LoVo (cell line): Measurements from ENCODE around the gene TMPRSS9.

ENCODE experiments used
- DNase-seq: peaks from one replicate; pipeline ENCODE4 v3.0.0-alpha.2; 2016; ENCODE audit warnings: low spot score

Gene TMPRSS9

DNA sequence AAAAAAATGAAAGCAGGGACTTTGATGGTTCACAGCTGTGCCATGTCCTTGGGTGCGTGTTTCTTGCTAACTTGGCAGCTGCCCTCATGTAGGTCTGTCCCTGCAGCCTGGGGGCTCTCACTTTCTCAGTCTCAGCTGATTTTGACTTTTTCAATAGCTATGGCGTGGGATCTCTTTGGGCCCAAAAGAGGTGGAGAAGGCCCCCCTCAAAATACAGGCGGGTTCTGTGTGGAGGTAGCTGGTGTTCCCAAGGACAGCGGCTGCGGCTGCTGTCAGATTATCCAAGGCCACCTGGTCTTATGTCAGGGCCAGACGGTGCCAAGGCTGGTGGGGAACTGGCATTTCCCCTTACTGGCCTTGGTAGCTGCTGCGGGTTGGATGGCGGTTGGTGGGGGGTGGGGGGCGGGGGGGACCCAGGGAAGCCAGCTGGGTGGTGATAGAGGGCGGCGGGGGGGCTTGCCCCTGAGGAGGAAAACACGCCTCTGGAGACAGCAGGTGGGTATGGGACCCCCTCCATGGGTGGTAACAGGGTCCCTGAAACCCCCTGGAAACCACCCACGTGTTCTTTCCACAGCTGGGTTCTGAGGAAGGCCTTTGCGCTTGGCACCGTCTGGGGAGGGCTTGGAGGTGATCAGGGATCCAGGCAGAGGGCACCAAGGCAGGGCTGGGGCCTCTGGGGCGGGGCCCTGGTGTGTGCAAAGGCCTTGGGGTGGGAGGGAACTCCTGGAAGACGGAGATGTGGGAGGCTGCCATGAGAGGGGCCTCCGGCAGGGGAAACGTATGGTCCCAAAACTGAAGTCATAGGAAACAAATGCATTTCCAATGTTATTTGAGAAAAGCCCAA lies 63.2 kb downstream of the TMPRSS9 start:
- DNase-seq: no peak

DNA sequence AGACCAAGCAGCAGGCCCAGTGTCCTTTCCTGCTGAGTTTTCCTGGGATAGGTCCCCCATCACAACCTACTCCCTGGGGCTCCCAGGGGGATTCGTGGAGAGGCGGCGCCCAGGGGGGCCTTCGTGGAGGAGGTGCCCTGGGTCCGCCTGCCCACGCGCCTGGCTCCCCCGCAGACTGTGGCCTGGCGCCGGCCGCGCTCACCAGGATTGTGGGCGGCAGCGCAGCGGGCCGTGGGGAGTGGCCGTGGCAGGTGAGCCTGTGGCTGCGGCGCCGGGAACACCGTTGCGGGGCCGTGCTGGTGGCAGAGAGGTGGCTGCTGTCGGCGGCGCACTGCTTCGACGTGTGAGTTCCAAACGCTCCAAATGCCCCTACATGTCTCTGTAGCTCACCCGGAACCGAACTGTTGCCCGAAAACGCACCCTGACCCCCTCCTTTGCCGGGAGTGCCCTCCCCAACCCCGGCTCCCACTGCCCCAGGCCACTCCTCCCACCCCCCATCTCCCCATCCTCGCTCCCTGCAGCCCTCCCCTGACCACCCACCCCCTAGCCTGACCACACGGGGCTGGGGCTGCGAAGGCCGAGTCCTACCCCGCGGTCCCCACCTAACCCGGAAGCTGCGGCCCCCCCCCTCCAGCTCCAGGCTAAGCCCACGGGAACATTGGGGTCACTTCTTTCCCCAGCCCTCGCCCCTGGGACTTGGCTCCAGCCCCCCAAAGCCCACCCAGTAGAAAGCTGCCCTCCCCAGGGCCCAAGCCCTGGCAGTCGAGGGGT lies 64.0 kb downstream of the TMPRSS9 start:
- no peak for DNase-seq

DNA sequence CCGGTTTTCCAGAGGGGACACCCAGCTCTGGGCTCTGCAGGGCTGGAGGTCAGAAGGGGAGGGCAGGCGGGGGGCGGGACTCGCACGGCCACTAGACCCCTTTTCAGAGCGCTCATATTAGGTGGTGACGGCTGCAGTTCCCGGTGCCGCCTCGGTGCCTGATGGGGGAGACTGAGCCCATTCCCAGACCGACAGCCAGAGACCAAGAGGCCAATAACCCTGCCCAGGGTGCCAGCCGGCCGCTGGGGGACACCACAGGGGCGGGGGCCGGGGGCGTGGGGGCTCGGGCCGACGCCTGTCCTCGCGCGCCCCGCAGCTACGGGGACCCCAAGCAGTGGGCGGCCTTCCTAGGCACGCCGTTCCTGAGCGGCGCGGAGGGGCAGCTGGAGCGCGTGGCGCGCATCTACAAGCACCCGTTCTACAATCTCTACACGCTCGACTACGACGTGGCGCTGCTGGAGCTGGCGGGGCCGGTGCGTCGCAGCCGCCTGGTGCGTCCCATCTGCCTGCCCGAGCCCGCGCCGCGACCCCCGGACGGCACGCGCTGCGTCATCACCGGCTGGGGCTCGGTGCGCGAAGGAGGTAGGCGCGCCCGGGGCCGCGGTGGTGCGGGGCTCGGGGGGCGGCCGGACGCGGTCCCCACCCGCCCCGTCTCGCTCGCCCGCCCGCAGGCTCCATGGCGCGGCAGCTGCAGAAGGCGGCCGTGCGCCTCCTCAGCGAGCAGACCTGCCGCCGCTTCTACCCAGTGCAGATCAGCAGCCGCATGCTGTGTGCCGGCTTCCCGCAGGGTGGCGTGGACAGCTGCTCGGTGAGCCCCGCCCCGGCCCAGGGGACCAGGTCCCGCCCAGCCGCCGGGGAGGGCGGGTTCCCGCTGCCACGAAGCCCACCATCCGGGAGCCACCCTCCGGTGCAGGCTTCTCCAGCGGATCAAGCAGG lies 64.9 kb downstream of the TMPRSS9 start:
- DNase-seq: no peak

DNA sequence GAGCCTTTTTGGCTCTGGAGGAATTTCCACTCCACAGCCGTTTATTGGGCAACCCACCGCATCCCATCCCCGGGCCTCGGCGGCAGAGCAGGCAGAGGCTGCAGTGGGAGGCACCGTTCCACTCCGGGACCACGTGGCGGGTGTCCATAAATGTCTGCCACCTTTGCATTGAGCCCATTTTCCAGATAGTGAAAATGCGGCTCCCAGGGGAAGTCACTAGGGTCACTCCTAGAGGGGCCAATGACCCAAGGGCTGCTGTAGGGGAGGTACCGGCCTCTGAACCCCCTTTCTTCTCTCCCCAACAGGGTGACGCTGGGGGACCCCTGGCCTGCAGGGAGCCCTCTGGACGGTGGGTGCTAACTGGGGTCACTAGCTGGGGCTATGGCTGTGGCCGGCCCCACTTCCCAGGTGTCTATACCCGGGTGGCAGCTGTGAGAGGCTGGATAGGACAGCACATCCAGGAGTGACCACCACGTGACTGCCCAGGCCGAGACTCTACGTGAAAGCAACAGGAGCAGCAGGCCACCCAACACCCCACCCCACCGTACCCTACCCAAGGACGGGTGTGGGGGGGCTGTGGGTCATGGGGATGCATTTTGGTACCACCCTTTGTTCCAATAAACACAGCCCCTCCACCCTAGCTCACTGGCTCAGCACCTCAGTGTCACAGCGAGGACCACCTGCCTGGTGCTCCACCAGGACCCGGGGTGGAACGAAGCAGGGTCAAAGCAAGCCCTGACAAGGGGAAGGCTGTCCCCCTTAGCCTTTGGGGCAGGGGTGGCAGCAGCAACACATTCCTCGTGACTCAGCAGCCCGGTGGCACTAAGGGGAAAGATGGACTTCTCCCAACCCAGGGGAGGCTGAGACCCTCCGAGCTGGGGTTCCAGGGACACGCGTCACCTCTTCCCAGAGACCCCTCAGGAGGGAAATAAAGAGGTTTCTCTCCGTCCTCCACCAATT lies 65.8 kb downstream of the TMPRSS9 start:
- DNase-seq: no peak

DNA sequence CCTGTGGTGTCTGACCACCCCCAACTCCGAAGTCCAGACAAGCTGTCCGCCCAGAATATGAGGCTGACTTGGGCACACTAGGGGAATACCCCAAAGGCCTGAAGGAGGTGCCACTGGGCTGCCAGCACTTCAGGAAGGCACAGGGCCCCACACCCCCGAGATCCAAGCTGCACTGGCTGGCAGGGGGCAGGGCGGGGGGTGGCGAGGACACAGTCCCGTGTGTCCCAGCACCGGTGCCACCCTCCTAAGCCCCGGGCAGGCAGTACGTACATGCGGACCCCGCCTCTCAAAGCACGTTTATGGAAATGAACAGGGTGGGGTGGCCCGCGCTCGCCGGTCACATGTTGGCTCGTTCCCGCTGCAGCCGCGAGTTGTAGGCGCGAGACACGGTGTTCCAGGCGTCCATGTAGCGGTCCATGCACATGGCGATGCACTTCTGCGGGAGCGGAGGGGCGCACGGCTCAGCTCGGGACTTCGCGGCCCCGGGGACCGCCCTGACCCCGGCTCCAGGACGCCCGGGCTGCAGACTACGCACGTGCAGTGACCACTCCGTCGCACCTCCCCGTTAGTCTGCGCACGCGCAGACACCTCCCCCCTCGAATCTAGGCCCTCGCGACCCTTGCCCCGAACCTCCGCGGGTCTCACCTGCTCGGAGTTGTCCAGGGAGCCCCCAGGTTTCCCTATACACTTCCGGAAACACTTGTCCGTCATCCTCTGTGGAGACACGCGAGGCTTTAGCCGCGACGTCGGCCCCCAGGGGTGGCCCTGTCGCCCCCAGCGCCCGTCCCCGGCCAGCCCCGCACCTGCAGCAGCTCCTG lies 66.8 kb downstream of the TMPRSS9 start:
- DNase-seq: peak; percentile 47

DNA sequence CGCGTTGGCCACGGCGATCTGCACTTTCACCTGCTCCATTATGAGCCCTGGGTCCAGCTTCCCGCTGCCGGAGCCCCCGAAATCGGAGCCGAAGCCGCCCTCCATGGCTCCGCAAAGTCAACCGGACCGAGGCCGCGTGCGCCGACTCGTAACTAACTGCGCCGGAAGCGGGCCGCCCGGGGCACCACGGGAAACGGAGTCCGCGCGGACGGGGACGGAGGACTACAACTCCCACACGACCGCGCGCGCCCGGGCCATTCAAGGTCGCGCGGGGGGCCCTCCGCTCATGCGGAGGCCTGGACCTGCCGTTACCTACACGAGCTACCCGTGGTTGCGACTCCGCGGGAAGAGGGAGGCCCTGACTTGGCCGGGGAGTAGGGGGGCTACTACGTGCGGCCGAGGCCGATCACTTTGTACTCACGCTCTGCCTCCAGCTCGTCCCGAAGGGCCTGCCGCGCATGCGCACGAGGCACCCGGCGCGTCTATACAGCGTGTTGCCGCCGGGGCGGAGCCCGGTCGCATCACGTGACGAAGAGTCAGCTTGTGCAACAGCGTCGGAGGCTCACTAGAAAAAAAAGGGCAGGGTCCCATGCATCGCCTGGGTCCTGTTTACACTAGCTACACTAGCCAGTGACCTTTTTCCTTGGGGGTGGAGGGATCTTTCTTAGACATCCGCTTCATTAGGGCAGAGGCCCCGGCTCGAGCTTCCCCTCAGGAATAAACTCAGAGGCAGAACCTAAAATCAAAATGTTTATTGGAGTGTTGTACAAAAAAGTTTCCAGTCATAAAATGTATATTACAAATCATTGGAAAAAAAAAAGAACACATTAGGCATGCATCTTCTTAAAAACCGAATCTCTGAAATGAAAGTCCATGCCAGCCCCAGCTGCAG lies 67.6 kb downstream of the TMPRSS9 start, which contains the start of gene TIMM13:
Gene TIMM13, minus strand, starts transcription at position 158 of the 892 bp plus-strand sequence. Its CDS starts 53 bp downstream, at position 105.
- peak; percentile 97 for DNase-seq

DNA sequence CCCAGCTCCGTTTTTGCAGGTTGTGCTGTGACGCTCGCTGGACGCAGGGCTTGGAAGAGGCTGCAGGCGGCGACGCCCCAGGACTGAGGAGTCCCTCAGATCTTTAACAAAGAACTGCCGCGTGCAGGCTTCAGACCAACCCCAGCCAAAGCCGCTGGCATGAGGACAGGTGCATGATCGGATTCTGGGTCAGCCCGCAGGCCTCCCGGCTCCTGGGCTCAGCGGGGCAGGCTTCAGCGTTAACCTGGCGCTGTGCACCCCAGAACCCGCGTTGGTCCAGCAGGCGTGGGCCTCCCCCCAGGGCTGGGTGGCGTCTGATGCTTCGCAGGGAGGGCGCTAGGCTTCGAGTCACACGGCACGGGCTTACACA lies 68.2 kb downstream of the TMPRSS9 start:
- DNase-seq: no peak

DNA sequence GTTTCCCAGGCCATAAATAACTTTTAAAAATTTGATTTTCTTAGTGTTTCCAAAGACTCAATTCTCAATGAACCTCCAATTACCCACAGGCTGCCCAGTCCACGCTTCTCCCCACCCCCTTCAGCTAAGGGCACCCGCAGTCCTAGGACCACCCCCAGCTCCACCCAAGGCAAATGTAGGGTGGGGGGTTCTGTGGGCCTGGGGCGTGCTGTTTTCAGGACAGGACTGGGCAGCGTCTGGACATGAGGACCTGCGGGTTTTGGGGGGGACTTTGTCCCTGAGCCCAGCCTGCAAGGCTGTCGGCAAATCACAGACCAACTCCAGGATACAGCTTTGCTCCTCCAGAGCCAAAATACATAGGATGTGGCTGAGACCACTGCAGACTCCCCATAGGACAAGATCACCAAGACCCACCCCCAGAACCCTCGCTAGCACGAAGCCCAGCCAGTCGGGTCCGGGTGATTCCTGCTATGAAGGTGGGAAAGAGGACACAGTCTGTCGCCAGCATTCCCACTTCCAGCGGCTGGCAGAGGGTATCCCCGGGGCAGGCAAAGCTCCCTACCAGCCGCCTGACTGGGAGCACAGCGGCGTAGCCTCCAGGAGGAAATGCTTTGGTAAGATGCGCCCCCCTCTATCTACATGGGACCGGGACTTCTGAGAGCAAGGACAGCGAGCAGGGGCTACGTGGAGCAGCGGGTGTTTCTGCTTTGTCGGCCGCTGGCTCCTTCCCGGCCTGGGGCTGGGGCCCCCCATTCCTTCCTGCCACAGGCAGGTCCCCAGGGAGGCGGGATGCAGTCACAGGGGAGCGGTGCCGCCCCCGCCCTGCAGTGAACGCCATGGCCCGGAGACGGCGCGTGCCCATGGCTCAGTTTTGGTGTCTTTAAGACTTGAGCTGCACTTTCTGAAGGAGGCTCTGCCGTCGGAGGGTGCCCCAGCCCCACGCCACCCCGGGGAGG lies 69.0 kb downstream of the TMPRSS9 start:
- no peak for DNase-seq

DNA sequence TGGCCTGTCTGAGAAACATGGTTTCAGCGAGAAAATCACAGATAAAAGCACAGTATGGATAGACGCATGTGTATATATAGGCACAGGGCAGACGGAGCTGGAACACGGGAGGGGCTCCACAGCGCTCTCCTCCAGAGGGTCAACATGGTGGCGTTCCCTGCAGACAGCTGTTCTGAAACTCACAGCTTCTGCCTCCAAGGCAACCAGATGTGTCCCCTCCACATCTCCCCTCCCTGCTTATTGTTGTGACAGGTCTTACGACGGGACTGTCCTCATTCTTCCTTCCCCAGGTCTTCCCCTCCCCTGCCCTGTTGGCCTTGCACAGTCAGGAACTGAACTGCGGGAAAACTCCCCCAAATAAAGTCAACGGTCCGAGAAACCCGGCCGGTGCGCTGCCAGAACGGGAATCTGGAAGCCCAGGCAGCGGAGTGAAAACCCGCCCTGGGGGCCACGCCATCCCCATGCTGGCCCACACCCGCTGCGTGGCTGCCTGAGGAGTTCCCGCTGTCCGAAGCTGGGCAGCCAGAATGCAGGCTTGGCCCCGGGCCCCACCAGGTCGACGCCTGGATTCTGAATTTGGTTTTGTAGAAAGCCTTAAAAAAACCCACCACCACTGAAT lies 70.0 kb downstream of the TMPRSS9 start:
- DNase-seq: no peak

DNA sequence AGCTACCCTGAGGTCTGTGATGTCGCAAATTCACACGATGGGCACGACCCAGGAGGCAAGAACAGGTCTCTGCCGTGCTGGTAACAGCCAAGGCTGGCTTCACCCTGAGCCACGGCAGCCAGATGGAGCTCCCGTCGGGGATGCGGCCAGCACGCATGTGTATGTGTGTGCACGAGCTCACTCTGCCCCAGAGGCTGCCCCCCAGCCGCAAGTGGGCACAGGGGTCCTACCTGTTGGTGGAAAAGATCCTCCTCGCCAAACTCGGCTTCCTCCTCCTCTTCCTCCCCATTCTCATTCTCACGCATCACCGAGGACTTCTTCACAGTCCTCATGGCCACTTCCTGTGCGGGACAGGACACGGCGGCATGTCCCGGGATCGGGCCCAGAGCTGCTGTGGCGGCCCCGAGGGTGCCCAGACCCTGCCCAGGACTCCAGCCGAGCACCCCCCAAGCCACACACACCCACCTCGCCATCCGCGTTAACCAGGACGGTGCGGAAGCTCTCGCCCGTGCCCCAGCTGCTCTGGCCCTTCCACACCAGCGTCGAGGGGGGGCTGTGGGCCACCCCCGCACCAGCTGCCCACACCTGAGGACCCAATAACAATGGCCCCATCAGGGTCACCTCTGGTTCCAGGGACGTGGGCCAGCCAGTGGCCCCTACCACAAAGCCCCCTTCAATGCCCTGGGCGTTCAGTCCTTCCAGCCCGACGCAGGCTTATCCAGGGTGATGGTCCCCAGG lies 71.4 kb downstream of the TMPRSS9 start:
- no peak for DNase-seq

DNA sequence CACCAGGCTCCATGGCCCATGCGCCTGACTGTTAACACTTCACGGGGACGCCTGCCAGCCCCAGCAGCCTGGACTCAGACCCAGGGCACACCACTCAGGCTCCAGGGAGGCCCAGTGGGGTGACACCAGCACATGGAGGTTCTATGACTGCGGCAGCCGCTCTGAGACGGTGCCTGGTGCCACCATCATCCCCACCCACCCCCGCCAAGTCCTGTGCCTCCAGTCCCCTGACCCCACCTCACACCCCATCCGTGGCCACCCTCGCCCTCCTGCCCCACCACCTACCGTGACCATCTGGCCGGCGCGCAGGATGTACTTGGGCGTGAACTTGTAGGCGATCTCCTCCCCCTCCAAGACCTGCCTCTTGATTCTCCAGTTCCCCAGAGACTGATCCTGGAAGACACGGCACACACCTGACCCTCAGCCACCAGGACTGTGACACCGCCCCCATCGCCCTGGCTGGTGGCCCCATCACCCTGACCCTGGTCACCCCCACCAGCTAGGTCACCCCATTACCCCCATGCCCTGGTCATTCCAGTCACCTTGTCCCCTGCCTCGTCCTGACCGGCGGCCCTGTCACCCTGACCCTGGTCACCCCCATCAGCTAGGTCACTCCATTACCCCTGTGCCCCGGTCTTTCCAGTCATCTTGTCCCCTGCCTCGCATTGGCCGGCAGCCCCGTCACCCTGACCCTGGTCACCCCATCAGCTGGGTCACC lies 72.2 kb downstream of the TMPRSS9 start:
- no peak for DNase-seq

DNA sequence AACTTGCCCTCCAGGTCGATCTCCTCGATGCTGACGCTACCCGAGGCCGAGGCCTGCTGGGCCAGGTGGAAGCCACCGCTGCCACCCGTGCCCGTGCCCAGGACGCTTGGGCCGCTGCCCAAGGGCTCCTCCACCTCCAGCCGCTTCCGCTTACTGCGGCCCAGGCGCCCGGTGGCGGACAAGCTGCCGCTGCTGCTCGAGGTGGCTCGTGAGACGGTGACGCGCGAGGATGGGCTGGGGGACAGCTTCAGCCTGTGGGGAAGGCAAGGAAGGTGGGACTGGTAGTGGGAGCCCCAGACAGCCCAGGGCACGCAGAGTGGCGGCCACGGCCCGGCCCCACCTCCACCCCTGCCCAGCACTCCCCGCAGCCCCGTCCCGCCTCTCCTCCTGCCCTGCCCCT lies 73.8 kb downstream of the TMPRSS9 start:
- DNase-seq: no peak

DNA sequence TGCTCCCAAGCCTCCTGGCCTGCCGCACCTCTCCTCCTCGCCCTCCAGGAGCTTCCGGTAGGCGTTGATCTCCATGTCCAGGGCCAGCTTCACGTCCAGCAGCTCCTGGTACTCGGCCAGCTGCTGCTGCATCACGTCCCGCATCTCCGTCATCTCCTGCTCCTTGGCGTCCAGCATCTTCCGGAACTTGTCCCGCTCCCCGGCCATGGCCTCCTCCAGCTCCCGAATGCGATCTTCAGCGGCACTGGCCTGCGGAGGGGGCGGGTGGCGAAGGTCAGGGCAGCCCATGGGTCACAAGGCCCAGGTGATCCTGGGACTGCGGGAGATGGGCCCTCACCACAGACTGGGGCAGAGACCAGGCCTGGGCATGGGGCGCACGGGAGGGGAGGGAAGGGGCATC lies 74.2 kb downstream of the TMPRSS9 start:
- DNase-seq: no peak

DNA sequence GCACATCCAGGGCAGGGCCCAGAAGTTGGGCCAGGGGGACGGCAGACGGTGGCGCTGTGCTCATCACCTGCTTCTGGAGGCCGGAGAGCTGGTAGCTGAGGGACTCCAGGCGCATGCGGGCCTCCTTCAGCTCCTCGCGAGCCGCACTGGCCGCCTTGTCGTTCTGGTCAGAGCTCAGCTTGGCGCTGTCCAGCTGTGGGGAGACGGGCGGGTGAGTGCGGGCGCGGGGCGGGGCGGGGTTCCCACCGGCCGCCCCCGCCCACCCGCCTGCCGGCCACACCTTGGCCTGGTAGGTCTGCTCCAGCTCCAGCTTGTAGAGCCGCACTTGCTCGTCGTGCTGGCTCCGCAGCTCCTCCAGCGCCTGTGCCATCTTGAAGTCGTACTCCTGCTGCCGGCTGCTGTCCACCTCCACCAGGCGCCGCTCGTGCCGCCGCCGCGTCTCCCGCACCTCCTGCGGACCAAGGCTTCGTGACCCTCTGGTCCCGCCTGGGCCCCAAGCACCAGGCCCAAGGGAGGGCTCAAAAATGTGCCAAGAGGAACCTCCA lies 74.7 kb downstream of the TMPRSS9 start:
- DNase-seq: no peak

DNA sequence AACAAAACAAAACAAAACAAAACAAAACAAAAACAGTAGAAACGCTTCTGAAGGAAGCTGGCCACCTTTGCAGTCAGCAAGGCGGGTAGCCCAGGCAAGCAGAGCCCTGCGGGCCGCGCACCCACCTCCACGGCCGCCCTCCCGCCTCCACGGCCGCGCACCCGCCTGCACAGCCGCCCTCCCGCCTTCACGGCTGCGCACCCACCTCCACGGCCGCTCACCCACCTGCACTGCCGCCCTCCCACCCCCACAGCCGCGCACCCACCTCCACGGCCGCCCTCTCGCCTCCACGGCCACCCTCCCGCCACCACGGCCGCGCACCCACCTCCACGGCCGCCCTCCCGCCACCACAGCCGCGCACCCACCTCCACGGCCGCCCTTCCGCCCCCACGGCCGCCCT lies 76.3 kb downstream of the TMPRSS9 start:
- DNase-seq: no peak

DNA sequence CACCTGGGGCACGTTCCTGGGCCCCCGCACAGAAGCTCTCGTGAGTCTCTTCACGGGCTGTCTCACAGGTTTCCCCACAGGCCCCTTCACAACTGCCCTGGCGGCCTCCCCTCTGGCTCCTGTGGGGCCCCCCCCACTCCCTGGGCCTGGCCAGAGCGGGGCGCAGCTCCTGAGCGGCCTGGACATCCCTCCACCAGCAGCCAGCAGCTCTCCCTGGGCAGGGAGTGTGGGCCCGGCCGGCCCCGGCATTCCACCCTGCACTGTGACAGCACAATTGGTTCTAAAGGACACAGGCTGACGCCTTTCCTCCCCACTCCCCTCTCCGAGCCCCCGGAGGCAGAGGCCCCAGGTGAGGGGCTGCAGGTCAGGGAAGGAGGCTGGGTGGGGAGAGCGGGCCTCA lies 76.9 kb downstream of the TMPRSS9 start:
- no peak for DNase-seq
